Natural killer cell (primary cell): ENCODE results near the gene GNAI1. TPM values are rescaled to one million over a fixed set of nuclear protein-coding genes. Genes with fewer than 3 reads are reported as not detected.

Source experiments
- ATAC-seq, 3 donors: fragments of 150-1000 bp in 2 of 3; fragments of 200-7000 bp in 1 of 3; cut with Tn5 transposase; 1 replicate in 1 of 3; 2 replicates in 2 of 3; pipeline ENCODE4 v1.10.0; 2021; ENCODE audit warnings: mild to moderate bottlenecking in 2 of 3, moderate library complexity in 2 of 3
- DNase-seq, 2 donors: peaks; one replicate each; pipeline versions ENCODE4 v3.0.0 to v3.0.0-alpha.2; 2013 to 2021; ENCODE audit warnings: mixed read lengths in 1 of 2
- H3K27ac ChIP-seq: one replicate; pipeline ENCODE4 v1.5.1; 2013; ENCODE audit warnings: mild to moderate bottlenecking, low read length
- H3K27me3 ChIP-seq: one replicate; pipeline ENCODE4 v1.6.1; 2013; ENCODE audit warnings: low read length; ENCODE audit not compliant: control insufficient read depth, insufficient read depth
- H3K36me3 ChIP-seq: one replicate; pipeline ENCODE4 v1.6.1; 2013; ENCODE audit warnings: low read length; ENCODE audit not compliant: control insufficient read depth, insufficient read depth
- H3K4me1 ChIP-seq: one replicate; pipeline ENCODE4 v1.6.1; 2013; ENCODE audit warnings: low read length; ENCODE audit not compliant: control insufficient read depth, insufficient read depth
- H3K4me3 ChIP-seq: one replicate; pipeline ENCODE4 v1.5.1; 2013; ENCODE audit warnings: low read length
- H3K9me3 ChIP-seq: one replicate; pipeline ENCODE4 v1.6.1; 2013; ENCODE audit warnings: low read length; ENCODE audit not compliant: control insufficient read depth, insufficient read depth
- H3K27ac Mint-ChIP-seq, 2 donors: one replicate each; pipeline ENCODE4 v1.8.0; 2022; ENCODE audit warnings: mild to moderate bottlenecking in 2 of 2, mixed read lengths in 2 of 2, moderate library complexity in 1 of 2
- H3K27me3 Mint-ChIP-seq, 2 donors: one replicate each; pipeline ENCODE4 v1.8.0; 2022; ENCODE audit warnings: low read depth in 2 of 2, mixed read lengths in 2 of 2
- H3K36me3 Mint-ChIP-seq: one replicate; pipeline ENCODE4 v1.8.0; 2022; ENCODE audit warnings: mixed read lengths
- H3K4me1 Mint-ChIP-seq, 2 donors: one replicate each; pipeline ENCODE4 v1.8.0; 2022; ENCODE audit warnings: mixed read lengths in 2 of 2
- H3K4me3 Mint-ChIP-seq: one replicate; pipeline ENCODE4 v1.8.0; 2022; ENCODE audit warnings: mild to moderate bottlenecking, moderate library complexity, mixed read lengths
- H3K9me3 Mint-ChIP-seq, 2 donors: one replicate each; pipeline ENCODE4 v1.8.0; 2022; ENCODE audit warnings: mixed read lengths in 2 of 2
- CTCF ChIP-seq: fragments of 200-600 bp; IDR thresholded peaks from one replicate; pipeline ENCODE4 v1.8.0; 2022; ENCODE audit warnings: antibody characterized with exemption
- WGBS: methylation state at CpG from one replicate; pipeline ENCODE4 v1.1.7; 2013; ENCODE audit warnings: missing lambda C conversion rate; ENCODE audit not compliant: insufficient coverage; 5-methylcytosine and 5-hydroxymethylcytosine counted together
- intact Hi-C: fragments of 100-400 bp; cut with micrococcal nuclease; formaldehyde crosslinking; loops from one replicate; pipeline ENCODE4 v1.14.2; 2022
- total RNA-seq, 4 donors: library from RNA; stranded (reverse); fragments of 120-200 nt in 1 of 4; gene quantifications; one replicate each; pipeline versions ENCODE4 v1.2.3 to v1.2.4, GENCODE V29; 2013 to 2022

Gene GNAI1
- total RNA-seq, 3 donors from 2014 or later (not counting 1 experiment from before 2014, with no cell fraction given), result 0.59 to 1.1 (median 0.68) TPM

GRCh38 chr7:80161466-80161865 is 26.8 kb downstream of the GNAI1 start:
- H3K27me3 ChIP-seq, result no peaks in the 10 kb centered on the region

GRCh38 chr7:80165177-80165576 is 30.5 kb downstream of the GNAI1 start:
- no peak overlapping the region for H3K27ac ChIP-seq
- intact Hi-C loops, result no loop called here
- no peaks in the 10 kb centered on the region for H3K27me3 Mint-ChIP-seq
- H3K4me3 ChIP-seq, result no peak overlapping the region
- no peak for DNase-seq
- H3K4me1 ChIP-seq, result no peaks in the 10 kb centered on the region
- no peaks in the 10 kb centered on the region for H3K4me1 Mint-ChIP-seq
- H3K9me3 Mint-ChIP-seq, result peaks cover 2 to 3% of the 10 kb centered on the region in 2 donors
- no peak for ATAC-seq
- no peak for TF ChIP-seq CTCF
- no peak overlapping the region for H3K27ac Mint-ChIP-seq
- no peaks in the 10 kb centered on the region for H3K9me3 ChIP-seq
- H3K4me3 Mint-ChIP-seq, result no peak overlapping the region
- H3K27me3 ChIP-seq, result no peaks in the 10 kb centered on the region
- no peaks in the 10 kb centered on the region for H3K36me3 ChIP-seq
- H3K36me3 Mint-ChIP-seq, result no peaks in the 10 kb centered on the region

More at GRCh38 chr7:80161466-80161865, 26.8 kb downstream of the GNAI1 start:
- DNase-seq (no peak), ATAC-seq (no peak)
- no peak for TF ChIP-seq CTCF
- Histone ChIP-seq H3K27ac (no peak overlapping the region), H3K4me3 (no peak overlapping the region), H3K9me3 (no peaks in the 10 kb centered on the region), H3K4me1 (no peaks in the 10 kb centered on the region), H3K36me3 (no peaks in the 10 kb centered on the region)
- no peaks in the 10 kb centered on the region for H3K4me1 Mint-ChIP-seq
- H3K36me3 Mint-ChIP-seq, result no peaks in the 10 kb centered on the region
- intact Hi-C loops, result no loop called here
- WGBS, result no CpG with 5 or more reads among the region's 1 CpG
- no peaks in the 10 kb centered on the region for H3K27me3 Mint-ChIP-seq
- peaks cover 4 to 6% of the 10 kb centered on the region in 2 donors for H3K9me3 Mint-ChIP-seq
- H3K27ac Mint-ChIP-seq, result no peak overlapping the region
- no peak overlapping the region for H3K4me3 Mint-ChIP-seq

GRCh38 chr7:80170445-80170844 is 35.8 kb downstream of the GNAI1 start:
- Histone ChIP-seq H3K36me3 (no peaks in the 10 kb centered on the region), H3K4me3 (no peak overlapping the region), H3K4me1 (no peaks in the 10 kb centered on the region), H3K27ac (no peak overlapping the region), H3K27me3 (no peaks in the 10 kb centered on the region), H3K9me3 (no peaks in the 10 kb centered on the region)
- no peak overlapping the region for H3K4me3 Mint-ChIP-seq
- H3K36me3 Mint-ChIP-seq, result no peaks in the 10 kb centered on the region
- intact Hi-C loops, result no loop called here
- peaks cover 0 to 3% of the 10 kb centered on the region in 2 donors for H3K9me3 Mint-ChIP-seq
- H3K4me1 Mint-ChIP-seq, result no peaks in the 10 kb centered on the region
- no CpG with 5 or more reads among the region's 2 CpGs for WGBS
- H3K27me3 Mint-ChIP-seq, result no peaks in the 10 kb centered on the region
- no peak for TF ChIP-seq CTCF
- ATAC-seq (no peak), DNase-seq (no peak)
- no peak overlapping the region for H3K27ac Mint-ChIP-seq

GRCh38 chr7:80172387-80172786 is 37.8 kb downstream of the GNAI1 start:
- Mint-ChIP-seq H3K4me1 (no peaks in the 10 kb centered on the region), H3K27ac (no peak overlapping the region), H3K4me3 (no peak overlapping the region), H3K36me3 (no peaks in the 10 kb centered on the region), H3K9me3 (peaks cover 0 to 3% of the 10 kb centered on the region in 2 donors), H3K27me3 (no peaks in the 10 kb centered on the region)
- no peak overlapping the region for H3K27ac ChIP-seq
- H3K4me3 ChIP-seq, result no peak overlapping the region
- H3K27me3 ChIP-seq, result no peaks in the 10 kb centered on the region
- no peaks in the 10 kb centered on the region for H3K4me1 ChIP-seq
- peak in 1 of 2 donors; percentile 5 for DNase-seq
- no peaks in the 10 kb centered on the region for H3K36me3 ChIP-seq
- no peaks in the 10 kb centered on the region for H3K9me3 ChIP-seq
- intact Hi-C loops, result no loop called here
- 32% methylated on average over 4 of the region's 4 CpGs for WGBS
- no peak for ATAC-seq
- no peak for TF ChIP-seq CTCF
